Endothelial cell of umbilical vein (primary cell): ENCODE measurements around the gene KDM4C. TPM values are rescaled to one million over a fixed set of nuclear protein-coding genes. Genes with fewer than 3 reads are reported as not detected.

Source experiments
- BruUV-seq: library from RNA; stranded (reverse); fragments of 400-500 nt; replicated peaks from 2 replicates; lab custom pipeline; 2021; lab: Mats Ljungman, UMichigan
- CTCF ChIA-PET: fragments of 300-600, 350-600 bp; sonication (Branson Sonifier 250); formaldehyde crosslinking; loops from one replicate; lab custom pipeline; 2021; ENCODE audit warnings: antibody characterized with exemption, inconsistent platforms; lab: Charles Lee
- POLR2A ChIA-PET: fragments of 300-600, 350-600 bp; sonication (Branson Sonifier 250); formaldehyde crosslinking; loops from one replicate; lab custom pipeline; 2021; ENCODE audit warnings: antibody characterized with exemption, inconsistent platforms; lab: Charles Lee
- DNase-seq: peaks from one replicate; pipeline ENCODE4 v3.0.0-alpha.2; 2011; ENCODE audit warnings: low read depth, low spot score
- FAIRE-seq: peaks from 2 replicates; lab custom pipeline; 2011; peaks lifted over from hg19 to GRCh38; lab: Jason Lieb, UNC
- H2AFZ ChIP-seq: 2 replicates; pipeline ENCODE4 v1.6.0; 2012; ENCODE audit warnings: low read depth, low read length, control low read depth, inconsistent platforms
- H3K27ac ChIP-seq: 2 replicates; pipeline ENCODE4 v1.5.1; 2011; ENCODE audit warnings: low read depth, mild to moderate bottlenecking, control low read depth, low read length, moderate library complexity; ENCODE audit not compliant: insufficient read depth
- H3K27me3 ChIP-seq, 2 experiments: 2 replicates each; pipeline versions ENCODE4 v1.6.0 to v1.6.1; 2011; ENCODE audit warnings: low read length in 2 of 2, mixed read lengths in 1 of 2; ENCODE audit not compliant: control insufficient read depth in 2 of 2, insufficient read depth in 2 of 2
- H3K36me3 ChIP-seq, 2 experiments: 2 replicates in 1 of 2; 3 replicates in 1 of 2; pipeline ENCODE4 v1.5.1; 2011; ENCODE audit warnings: low read length in 2 of 2, mild to moderate bottlenecking in 1 of 2, moderate library complexity in 1 of 2; ENCODE audit not compliant: control insufficient read depth in 2 of 2, insufficient read depth in 2 of 2; ENCODE audit errors: extremely low read depth in 1 of 2
- H3K4me1 ChIP-seq: 3 replicates; pipeline ENCODE4 v1.5.1; 2011; ENCODE audit warnings: mild to moderate bottlenecking, low read length; ENCODE audit not compliant: control insufficient read depth, insufficient read depth; ENCODE audit errors: extremely low read depth
- H3K4me2 ChIP-seq: 2 replicates; pipeline ENCODE4 v1.6.1; 2011; ENCODE audit warnings: low read length, control low read depth, mixed read lengths; ENCODE audit not compliant: insufficient read depth
- H3K4me3 ChIP-seq, 3 experiments: fragments of 200-600 bp in 1 of 3; sonication (generic), shearing (Covaris generic) in 1 of 3; replicated peaks in 1 of 3; 2 replicates each; pipeline ENCODE4 v1.5.1; 2011 to 2016; ENCODE audit warnings: control low read depth in 3 of 3, low read length in 3 of 3, mild to moderate bottlenecking in 2 of 3, inconsistent platforms in 1 of 3, low read depth in 1 of 3, moderate library complexity in 1 of 3; ENCODE audit not compliant: insufficient read depth in 1 of 3
- H3K79me2 ChIP-seq: 2 replicates; pipeline ENCODE4 v1.6.0; 2012; ENCODE audit warnings: low read length, inconsistent platforms; ENCODE audit not compliant: control insufficient read depth, insufficient read depth
- H3K9ac ChIP-seq: replicated peaks from 2 replicates; pipeline ENCODE3; 2011; ENCODE audit warnings: low read length, control low read depth; ENCODE audit not compliant: insufficient read depth; ENCODE audit errors: extremely low read depth
- H3K9me1 ChIP-seq: replicated peaks from 3 replicates; pipeline ENCODE4 v1.6.0; 2011; ENCODE audit warnings: mild to moderate bottlenecking, low read length; ENCODE audit not compliant: control insufficient read depth, insufficient read depth; ENCODE audit errors: extremely low read depth
- H3K9me3 ChIP-seq: replicated peaks from 2 replicates; pipeline ENCODE4 v1.5.1; 2012; ENCODE audit warnings: low read length, inconsistent platforms; ENCODE audit not compliant: control insufficient read depth, insufficient read depth
- H4K20me1 ChIP-seq: replicated peaks from 2 replicates; pipeline ENCODE3; 2011; ENCODE audit warnings: mild to moderate bottlenecking, low read length; ENCODE audit not compliant: control insufficient read depth, insufficient read depth; ENCODE audit errors: extremely low read depth
- EZH2 ChIP-seq: IDR thresholded peaks from 2 replicates; pipeline ENCODE4 v1.6.1; 2012; ENCODE audit warnings: borderline replicate concordance, low read depth, mild to moderate bottlenecking, moderate library complexity, low read length, inconsistent platforms; ENCODE audit not compliant: severe bottlenecking
- FOS ChIP-seq: IDR thresholded peaks from 2 replicates; pipeline ENCODE4 v1.6.1; 2011; ENCODE audit warnings: mild to moderate bottlenecking, low read length, moderate library complexity, borderline replicate concordance; ENCODE audit not compliant: insufficient read depth
- GATA2 ChIP-seq: IDR thresholded peaks from 2 replicates; pipeline ENCODE4 v1.7.0; 2011; ENCODE audit warnings: low read depth, mild to moderate bottlenecking, moderate library complexity, mixed read lengths, low read length; ENCODE audit not compliant: insufficient read length, insufficient read depth
- JUN ChIP-seq: IDR thresholded peaks from 2 replicates; pipeline ENCODE4 v1.6.1; 2011; ENCODE audit warnings: borderline replicate concordance, low read depth; ENCODE audit not compliant: insufficient read length, insufficient read depth
- MYC ChIP-seq: IDR thresholded peaks from one replicate; pipeline ENCODE4 v1.6.1; 2011; ENCODE audit warnings: mild to moderate bottlenecking, low read depth, low read length
- POLR2A ChIP-seq: IDR thresholded peaks from 2 replicates; pipeline ENCODE4 v1.6.1; 2012; ENCODE audit warnings: low read depth, mild to moderate bottlenecking, control low read depth, low read length
- POLR2AphosphoS5 ChIP-seq: IDR thresholded peaks from 2 replicates; pipeline ENCODE4 v1.6.1; 2012; ENCODE audit warnings: low read depth, mild to moderate bottlenecking, control low read depth, low read length, moderate library complexity; ENCODE audit not compliant: insufficient read depth
- dilution Hi-C: fragments of 300-500 bp; cut with MboI; formaldehyde crosslinking; loops from one replicate; pipeline ENCODE4 v1.15.0; 2019; ENCODE audit warnings: low sequenced_read_pairs; ENCODE audit not compliant: extremely low pct_ligation_motif_present
- intact Hi-C: fragments of 100-400 bp; cut with micrococcal nuclease; formaldehyde crosslinking; loops from one replicate; pipeline ENCODE4 v1.10.0; 2022
- polyA plus RNA-seq, 4 experiments: library from polyadenylated mRNA; depleted of rRNA in 3 of 4; stranded (reverse) in 3 of 4; unstranded in 1 of 4; fragments of >200 nt; gene quantifications; 2 replicates each; pipeline versions ENCODE4 v1.2.1 to v1.2.3, GENCODE V29; 2011 to 2012; ENCODE audit warnings: missing spikeins in 1 of 4
- total RNA-seq: library from RNA; stranded (reverse); gene quantifications from 2 replicates; pipeline ENCODE4 v1.2.3, GENCODE V29; 2021
- TF ChIP-seq, protein P1 (sequence below), 2 donors: IDR thresholded peaks; 1 replicate in 1 of 2; 2 replicates in 1 of 2; pipeline ENCODE4 v1.5.1; 2011; ENCODE audit warnings: low read length in 2 of 2, mild to moderate bottlenecking in 2 of 2, moderate library complexity in 2 of 2, control low read depth in 1 of 2, inconsistent platforms in 1 of 2, low read depth in 1 of 2; ENCODE audit not compliant: insufficient read depth in 1 of 2; ENCODE audit errors: extremely low read depth in 1 of 2
- TF ChIP-seq, protein P2 (sequence below): IDR thresholded peaks from 2 replicates; pipeline ENCODE4 v1.6.1; 2011; ENCODE audit not compliant: insufficient read depth, insufficient read length

The KDM4C gene
- total and polyA plus RNA-seq, 2 donors (not counting 3 experiments of a cell fraction or from before 2014, with no cell fraction given) = 5.4 to 15.0 TPM

- Histone ChIP-seq H4K20me1 (no peaks in the 10 kb centered on the region), H3K9me1 (no peaks in the 10 kb centered on the region), H3K36me3 (no peaks in the 10 kb centered on the region), H3K4me2 (no peak overlapping the region), H3K4me1 (no peaks in the 10 kb centered on the region), H3K9me3 (no peaks in the 10 kb centered on the region), H2AFZ (no peak overlapping the region), H3K9ac (no peak overlapping the region), H3K79me2 (no peaks in the 10 kb centered on the region), H3K27me3 (no peaks in the 10 kb centered on the region), H3K4me3 (no peak overlapping the region), H3K27ac (no peak overlapping the region)
- ChIA-PET CTCF (no interaction called here), POLR2A (no interaction called here)
- no peak for DNase-seq
- no TSS peak for BruUV-seq
- no peak for FAIRE-seq
- dilution Hi-C loops = no loop called here
- TF ChIP-seq, protein P1, sequence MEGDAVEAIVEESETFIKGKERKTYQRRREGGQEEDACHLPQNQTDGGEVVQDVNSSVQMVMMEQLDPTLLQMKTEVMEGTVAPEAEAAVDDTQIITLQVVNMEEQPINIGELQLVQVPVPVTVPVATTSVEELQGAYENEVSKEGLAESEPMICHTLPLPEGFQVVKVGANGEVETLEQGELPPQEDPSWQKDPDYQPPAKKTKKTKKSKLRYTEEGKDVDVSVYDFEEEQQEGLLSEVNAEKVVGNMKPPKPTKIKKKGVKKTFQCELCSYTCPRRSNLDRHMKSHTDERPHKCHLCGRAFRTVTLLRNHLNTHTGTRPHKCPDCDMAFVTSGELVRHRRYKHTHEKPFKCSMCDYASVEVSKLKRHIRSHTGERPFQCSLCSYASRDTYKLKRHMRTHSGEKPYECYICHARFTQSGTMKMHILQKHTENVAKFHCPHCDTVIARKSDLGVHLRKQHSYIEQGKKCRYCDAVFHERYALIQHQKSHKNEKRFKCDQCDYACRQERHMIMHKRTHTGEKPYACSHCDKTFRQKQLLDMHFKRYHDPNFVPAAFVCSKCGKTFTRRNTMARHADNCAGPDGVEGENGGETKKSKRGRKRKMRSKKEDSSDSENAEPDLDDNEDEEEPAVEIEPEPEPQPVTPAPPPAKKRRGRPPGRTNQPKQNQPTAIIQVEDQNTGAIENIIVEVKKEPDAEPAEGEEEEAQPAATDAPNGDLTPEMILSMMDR (IDR thresholded peaks at IDR 0.05; ENCODE audit: extremely low read depth in 1 of 2, insufficient read depth in 1 of 2, low read depth in 1 of 2, low read length in 2 of 2) = no peak
- no peak for TF ChIP-seq MYC
- no peak for TF ChIP-seq GATA2
- TF ChIP-seq EZH2 = no peak
- TF ChIP-seq POLR2AphosphoS5 = no peak
- TF ChIP-seq FOS = no peak
- TF ChIP-seq JUN = no peak
- TF ChIP-seq, protein P2, sequence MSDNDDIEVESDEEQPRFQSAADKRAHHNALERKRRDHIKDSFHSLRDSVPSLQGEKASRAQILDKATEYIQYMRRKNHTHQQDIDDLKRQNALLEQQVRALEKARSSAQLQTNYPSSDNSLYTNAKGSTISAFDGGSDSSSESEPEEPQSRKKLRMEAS = no peak
- TF ChIP-seq POLR2A = no peak
- intact Hi-C loops = no loop called here
Observed at GRCh38 chr9:7085357-7085756, 327.6 kb downstream of the KDM4C start.
